ENCODE data around the gene KIF16B.

The KIF16B gene

DNA sequence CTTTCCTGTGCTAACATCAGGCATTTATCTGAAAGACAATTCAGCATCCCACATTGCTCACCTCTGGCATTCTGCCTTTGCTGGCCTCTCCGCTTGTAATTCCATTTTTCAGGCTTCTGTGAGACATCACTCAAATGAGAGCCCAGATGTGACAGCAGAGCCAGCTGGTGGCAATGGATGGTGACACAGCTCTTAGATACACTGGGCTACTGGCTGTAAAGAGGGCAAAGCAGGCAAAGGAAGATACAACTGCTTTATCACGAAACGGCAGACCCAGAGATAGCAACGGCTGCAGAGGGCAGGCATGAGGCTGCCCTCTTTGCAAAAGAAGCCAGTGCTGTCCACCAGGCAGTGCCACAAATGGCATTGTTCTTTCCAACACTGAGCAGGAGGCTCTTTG, 329.8 kb downstream of the KIF16B start:
- no peak for DNase-seq (ENCODE audit: low spot score)
- in situ Hi-C loops (cut with MboI; ENCODE audit: low pct_unique_long_range_greater_than_20kb, low sequenced_read_pairs, unreplicated experiment), result no loop called here
- TF ChIP-seq, protein P1, sequence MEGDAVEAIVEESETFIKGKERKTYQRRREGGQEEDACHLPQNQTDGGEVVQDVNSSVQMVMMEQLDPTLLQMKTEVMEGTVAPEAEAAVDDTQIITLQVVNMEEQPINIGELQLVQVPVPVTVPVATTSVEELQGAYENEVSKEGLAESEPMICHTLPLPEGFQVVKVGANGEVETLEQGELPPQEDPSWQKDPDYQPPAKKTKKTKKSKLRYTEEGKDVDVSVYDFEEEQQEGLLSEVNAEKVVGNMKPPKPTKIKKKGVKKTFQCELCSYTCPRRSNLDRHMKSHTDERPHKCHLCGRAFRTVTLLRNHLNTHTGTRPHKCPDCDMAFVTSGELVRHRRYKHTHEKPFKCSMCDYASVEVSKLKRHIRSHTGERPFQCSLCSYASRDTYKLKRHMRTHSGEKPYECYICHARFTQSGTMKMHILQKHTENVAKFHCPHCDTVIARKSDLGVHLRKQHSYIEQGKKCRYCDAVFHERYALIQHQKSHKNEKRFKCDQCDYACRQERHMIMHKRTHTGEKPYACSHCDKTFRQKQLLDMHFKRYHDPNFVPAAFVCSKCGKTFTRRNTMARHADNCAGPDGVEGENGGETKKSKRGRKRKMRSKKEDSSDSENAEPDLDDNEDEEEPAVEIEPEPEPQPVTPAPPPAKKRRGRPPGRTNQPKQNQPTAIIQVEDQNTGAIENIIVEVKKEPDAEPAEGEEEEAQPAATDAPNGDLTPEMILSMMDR (IDR thresholded peaks at IDR 0.05; ENCODE audit: extremely low read depth, insufficient read depth, missing control alignments), result no peak

DNA sequence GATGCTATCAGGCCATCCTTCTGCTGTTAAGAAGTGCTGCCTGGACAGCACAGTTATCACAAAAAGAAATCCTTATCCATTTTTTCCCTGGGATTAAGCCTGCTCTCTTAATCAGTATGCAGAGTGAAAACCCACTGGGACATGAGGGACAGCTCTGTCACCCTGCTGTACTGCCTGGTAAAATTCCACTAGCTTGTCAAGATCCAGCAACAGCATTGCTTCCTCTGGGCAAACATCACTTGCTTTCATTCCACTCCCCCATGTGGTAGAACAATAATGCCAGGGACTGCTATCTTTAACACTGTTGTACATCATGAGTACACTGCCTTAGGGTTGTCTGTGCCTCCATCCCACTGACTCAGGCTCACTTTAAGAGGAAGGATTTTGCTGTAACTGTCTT, 331.3 kb downstream of the KIF16B start:
- TF ChIP-seq, protein P1 (IDR thresholded peaks at IDR 0.05; ENCODE audit: extremely low read depth, insufficient read depth, missing control alignments), result peak; percentile 3
- in situ Hi-C loops (cut with MboI; ENCODE audit: low pct_unique_long_range_greater_than_20kb, low sequenced_read_pairs, unreplicated experiment), result no loop called here
- no peak for DNase-seq (ENCODE audit: low spot score)

DNA sequence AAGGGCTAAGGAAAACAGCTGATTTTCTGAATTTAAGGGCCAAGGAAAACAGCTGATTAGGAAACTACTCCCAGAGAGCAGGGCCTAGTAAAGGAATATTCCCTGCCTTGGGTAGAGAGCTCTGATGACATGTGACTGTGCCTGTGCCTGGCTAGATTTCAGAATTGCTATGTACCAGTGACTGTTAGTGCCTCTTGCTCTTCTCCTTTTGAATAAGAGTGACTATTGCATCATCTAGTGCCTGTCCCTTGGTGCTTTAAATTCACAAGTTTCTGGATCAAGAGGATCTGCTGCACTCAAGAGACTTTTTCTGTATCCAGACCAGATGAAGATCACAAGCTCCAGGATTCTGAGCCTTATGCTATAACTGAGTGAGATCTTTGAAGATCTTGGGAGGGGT, 332.9 kb downstream of the KIF16B start:
- in situ Hi-C loops (cut with MboI; ENCODE audit: low pct_unique_long_range_greater_than_20kb, low sequenced_read_pairs, unreplicated experiment), result no loop called here
- TF ChIP-seq, protein P1 (IDR thresholded peaks at IDR 0.05; ENCODE audit: extremely low read depth, insufficient read depth, missing control alignments), result no peak
- no peak for DNase-seq (ENCODE audit: low spot score)

DNA sequence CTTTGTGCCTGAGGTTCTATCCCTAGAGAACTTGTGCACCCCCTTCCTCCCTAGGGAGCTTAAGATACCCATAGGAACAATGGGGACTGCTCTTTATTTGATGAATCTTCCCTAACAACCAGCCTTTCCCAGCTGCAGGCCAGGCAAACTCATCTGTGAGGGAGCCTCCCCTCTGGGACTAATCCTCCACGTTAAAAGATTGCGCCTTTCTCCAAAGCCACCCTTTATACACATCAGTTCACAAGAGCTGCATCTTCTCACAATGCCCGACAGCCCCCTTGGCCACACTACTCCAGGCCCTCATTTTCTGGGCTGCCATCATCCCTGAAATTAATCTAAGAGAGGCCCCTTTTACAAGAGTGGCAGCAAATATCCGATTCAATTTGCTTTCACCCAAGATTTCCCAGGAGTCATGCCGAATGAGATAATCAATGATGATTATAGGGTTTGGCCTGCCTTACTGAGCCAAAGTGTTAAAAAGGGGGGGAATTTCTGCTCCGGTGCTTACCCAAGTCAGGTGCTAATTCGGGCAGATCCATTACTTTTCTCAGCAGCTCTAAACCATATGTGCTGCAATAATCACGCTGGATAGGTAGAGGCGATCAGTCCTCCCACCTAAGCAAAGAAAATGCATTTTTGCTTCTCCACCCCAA, 336.5 kb downstream of the KIF16B start:
- no peak for DNase-seq (ENCODE audit: low spot score)
- TF ChIP-seq, protein P1 (IDR thresholded peaks at IDR 0.05; ENCODE audit: extremely low read depth, insufficient read depth, missing control alignments), result no peak
- in situ Hi-C loops (cut with MboI; ENCODE audit: low pct_unique_long_range_greater_than_20kb, low sequenced_read_pairs, unreplicated experiment), result no loop called here

DNA sequence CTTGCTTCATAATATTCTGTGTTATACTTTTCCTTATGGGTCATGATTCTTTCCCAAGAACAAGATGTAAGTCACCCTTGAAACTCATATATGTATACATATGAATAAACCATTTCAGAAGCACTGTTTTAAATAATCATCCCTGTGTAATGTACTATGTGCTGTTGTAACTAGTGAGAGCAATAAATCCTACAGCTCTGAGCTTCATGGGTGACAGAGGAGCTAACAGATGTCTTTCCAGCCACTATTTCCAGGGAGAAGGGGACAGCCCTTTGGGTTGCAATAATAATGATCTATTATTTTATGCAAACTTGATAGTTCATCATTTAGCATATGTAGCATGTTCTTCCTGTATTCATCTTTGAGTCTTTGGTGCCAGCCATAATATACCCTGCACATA, 342.8 kb downstream of the KIF16B start:
- DNase-seq (ENCODE audit: low spot score), result no peak
- in situ Hi-C loops (cut with MboI; ENCODE audit: low pct_unique_long_range_greater_than_20kb, low sequenced_read_pairs, unreplicated experiment), result no loop called here
- TF ChIP-seq, protein P1 (IDR thresholded peaks at IDR 0.05; ENCODE audit: extremely low read depth, insufficient read depth, missing control alignments), result no peak

DNA sequence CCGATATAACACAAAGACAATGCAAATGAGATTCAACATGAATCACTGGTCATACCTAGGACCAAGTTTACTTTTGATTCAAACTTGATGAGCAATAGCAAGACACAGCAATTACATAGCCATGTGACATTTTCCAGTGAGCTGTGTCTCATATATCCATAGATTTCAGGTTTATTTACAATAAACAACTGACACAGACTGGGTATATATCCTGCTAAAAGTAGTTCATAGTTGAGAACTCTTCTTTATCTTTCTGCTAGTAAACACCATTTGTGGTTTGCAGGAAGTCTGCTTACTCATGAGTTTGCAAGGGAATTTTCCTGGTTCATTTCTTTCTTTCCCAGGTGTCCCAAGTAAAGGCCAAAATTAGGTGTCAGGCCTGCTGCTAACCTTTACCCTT, 343.4 kb downstream of the KIF16B start:
- in situ Hi-C loops (cut with MboI; ENCODE audit: low pct_unique_long_range_greater_than_20kb, low sequenced_read_pairs, unreplicated experiment), result no loop called here
- TF ChIP-seq, protein P1 (IDR thresholded peaks at IDR 0.05; ENCODE audit: extremely low read depth, insufficient read depth, missing control alignments), result no peak
- no peak for DNase-seq (ENCODE audit: low spot score)

All from GM13977 (cell line).